GM12892 (cell line): ENCODE measurements around the gene ZNF579.

Experiments
- POLR2A ChIP-seq: IDR thresholded peaks from 2 replicates; pipeline ENCODE4 v1.6.1; 2011; ENCODE audit warnings: low read depth, low read length, control low read depth
- POLR2AphosphoS5 ChIP-seq: IDR thresholded peaks from 2 replicates; pipeline ENCODE4 v1.6.1; 2011; ENCODE audit warnings: low read depth, low read length, control low read depth
- TAF1 ChIP-seq: IDR thresholded peaks from 2 replicates; pipeline ENCODE4 v1.6.1; 2011; ENCODE audit warnings: low read depth, mild to moderate bottlenecking, control low read depth, low read length, borderline replicate concordance

GRCh38 chr19:55614711-55615542 lies 34.3 kb upstream of the ZNF579 start:
- TF ChIP-seq POLR2AphosphoS5 = no peak
- no peak for TF ChIP-seq POLR2A
- no peak for TF ChIP-seq TAF1
